ENCODE measurements around the gene TLR5. TPM values are rescaled to one million over a fixed set of nuclear protein-coding genes. Genes with fewer than 3 reads are reported as not detected.
"Not testable (repeated sequence)": the region's sequence is repeated elsewhere in the genome, so short reads cannot be mapped to it uniquely, and the experiment has no call there.

Gene TLR5
- total and polyA plus RNA-seq, 7 donors, result 0.23 to 10.2 (median 3.6) TPM

- Histone ChIP-seq H3K27ac (peak overlapping the region in 2 of 4 donors; percentile 14 to 48), H3K9me3 (no peaks in the 10 kb centered on the region), H3K4me3 (no peak overlapping the region), H3K4me1 (no peaks in the 10 kb centered on the region), H3K27me3 (no peaks in the 10 kb centered on the region), H3K36me3 (no peaks in the 10 kb centered on the region)
- intact Hi-C loops (cut with DNase I), result no loop called here
- no peak for DNase-seq
- TF ChIP-seq, protein P1, sequence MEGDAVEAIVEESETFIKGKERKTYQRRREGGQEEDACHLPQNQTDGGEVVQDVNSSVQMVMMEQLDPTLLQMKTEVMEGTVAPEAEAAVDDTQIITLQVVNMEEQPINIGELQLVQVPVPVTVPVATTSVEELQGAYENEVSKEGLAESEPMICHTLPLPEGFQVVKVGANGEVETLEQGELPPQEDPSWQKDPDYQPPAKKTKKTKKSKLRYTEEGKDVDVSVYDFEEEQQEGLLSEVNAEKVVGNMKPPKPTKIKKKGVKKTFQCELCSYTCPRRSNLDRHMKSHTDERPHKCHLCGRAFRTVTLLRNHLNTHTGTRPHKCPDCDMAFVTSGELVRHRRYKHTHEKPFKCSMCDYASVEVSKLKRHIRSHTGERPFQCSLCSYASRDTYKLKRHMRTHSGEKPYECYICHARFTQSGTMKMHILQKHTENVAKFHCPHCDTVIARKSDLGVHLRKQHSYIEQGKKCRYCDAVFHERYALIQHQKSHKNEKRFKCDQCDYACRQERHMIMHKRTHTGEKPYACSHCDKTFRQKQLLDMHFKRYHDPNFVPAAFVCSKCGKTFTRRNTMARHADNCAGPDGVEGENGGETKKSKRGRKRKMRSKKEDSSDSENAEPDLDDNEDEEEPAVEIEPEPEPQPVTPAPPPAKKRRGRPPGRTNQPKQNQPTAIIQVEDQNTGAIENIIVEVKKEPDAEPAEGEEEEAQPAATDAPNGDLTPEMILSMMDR (IDR thresholded peaks at IDR 0.05), result no peak
- TF ChIP-seq POLR2AphosphoS5 (IDR thresholded peaks at IDR 0.05) (peak in 1 of 4 donors; percentile 43), EP300 (IDR thresholded peaks at IDR 0.05) (peak in 1 of 4 donors; percentile 16), POLR2A (IDR thresholded peaks at IDR 0.05) (no peak)
- WGBS, 2 donors, result 19 to 39% methylated on average over 5 of the region's 5 CpGs
Measured at GRCh38 chr1:223177681-223178080, 34.6 kb upstream of the TLR5 start.

GRCh38 chr1:223176437-223176836, 33.4 kb upstream of the TLR5 start:
- no peak overlapping the region for H3K4me3 ChIP-seq
- 63 to 90% methylated on average over 3 of the region's 3 CpGs for WGBS, 2 donors
- DNase-seq, result no peak
- H3K36me3 ChIP-seq, result no peaks in the 10 kb centered on the region
- no peaks in the 10 kb centered on the region for H3K27me3 ChIP-seq
- TF ChIP-seq POLR2AphosphoS5 (IDR thresholded peaks at IDR 0.05) (no peak), POLR2A (IDR thresholded peaks at IDR 0.05) (no peak), EP300 (IDR thresholded peaks at IDR 0.05) (no peak)
- H3K27ac ChIP-seq, result peak overlapping the region in 1 of 4 donors; percentile 48
- no peaks in the 10 kb centered on the region for H3K9me3 ChIP-seq
- H3K4me1 ChIP-seq, result no peaks in the 10 kb centered on the region
- intact Hi-C loops (cut with DNase I), result no loop called here

GRCh38 chr1:223175633-223176032, 32.6 kb upstream of the TLR5 start:
- DNase-seq, result no peak
- 72 to 84% methylated on average over 3 of the region's 3 CpGs for WGBS, 2 donors
- TF ChIP-seq EP300 (IDR thresholded peaks at IDR 0.05) (peak in 1 of 4 donors; percentile 37), POLR2A (IDR thresholded peaks at IDR 0.05) (no peak), POLR2AphosphoS5 (IDR thresholded peaks at IDR 0.05) (peak in 3 of 4 donors; percentile 14 to 62 (median 59))
- no peaks in the 10 kb centered on the region for H3K27me3 ChIP-seq
- no peaks in the 10 kb centered on the region for H3K36me3 ChIP-seq
- intact Hi-C loops (cut with DNase I), result no loop called here
- no peaks in the 10 kb centered on the region for H3K9me3 ChIP-seq
- no peaks in the 10 kb centered on the region for H3K4me1 ChIP-seq
- no peak overlapping the region for H3K4me3 ChIP-seq
- H3K27ac ChIP-seq, result peak overlapping the region in 3 of 4 donors; percentile 14 to 48 (median 20)

DNA sequence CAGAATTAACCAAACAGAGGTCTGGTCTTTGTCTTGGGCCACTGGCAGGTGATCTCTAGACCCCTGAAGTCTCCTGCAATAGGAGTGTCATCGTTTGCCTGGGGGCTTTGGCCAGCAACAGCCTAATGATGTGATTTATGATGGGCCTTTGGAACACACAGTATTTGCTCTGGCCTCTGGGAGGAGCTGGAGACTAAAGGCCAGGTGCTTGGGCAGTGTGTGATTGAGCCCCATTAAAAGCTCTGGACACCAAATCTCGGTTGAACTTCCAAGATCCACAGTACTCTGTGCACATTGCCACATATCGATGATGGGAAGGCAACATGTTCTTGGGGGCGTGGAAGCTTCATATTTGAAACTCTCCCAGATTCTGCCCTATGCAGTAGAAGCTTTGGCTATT, 32.0 kb upstream of the TLR5 start:
- no peaks in the 10 kb centered on the region for H3K36me3 ChIP-seq
- no peaks in the 10 kb centered on the region for H3K9me3 ChIP-seq
- intact Hi-C loops (cut with DNase I), result no loop called here
- TF ChIP-seq, protein P1 (IDR thresholded peaks at IDR 0.05), result no peak
- TF ChIP-seq EP300 (IDR thresholded peaks at IDR 0.05) (no peak), POLR2A (IDR thresholded peaks at IDR 0.05) (no peak), POLR2AphosphoS5 (IDR thresholded peaks at IDR 0.05) (no peak)
- H3K4me1 ChIP-seq, result no peaks in the 10 kb centered on the region
- H3K4me3 ChIP-seq, result no peak overlapping the region
- H3K27me3 ChIP-seq, result no peaks in the 10 kb centered on the region
- DNase-seq, result no peak
- WGBS, 2 donors, result 72 to 75% methylated on average over 4 of the region's 4 CpGs
- H3K27ac ChIP-seq, result peak overlapping the region in 3 of 4 donors; percentile 14 to 26 (median 20)

DNA sequence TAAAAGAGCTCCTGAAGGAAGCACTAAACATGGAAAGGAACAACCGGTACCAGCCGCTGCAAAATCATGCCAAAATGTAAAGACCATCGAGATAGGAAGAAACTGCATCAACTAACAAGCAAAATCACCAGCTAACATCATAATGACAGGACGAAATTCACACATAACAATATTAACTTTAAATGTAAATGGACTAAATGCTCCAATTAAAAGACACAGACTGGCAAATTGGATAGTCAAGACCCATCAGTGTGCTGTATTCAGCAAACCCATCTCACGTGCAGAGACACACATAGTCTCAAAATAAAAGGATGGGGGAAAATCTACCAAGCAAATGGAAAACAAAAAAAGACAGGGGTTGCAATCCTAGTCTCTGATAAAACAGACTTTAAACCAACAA, 26.4 kb upstream of the TLR5 start:
- H3K4me1 ChIP-seq; H3K27me3 ChIP-seq; DNase-seq; H3K36me3 ChIP-seq; intact Hi-C loops (cut with DNase I); H3K27ac ChIP-seq; H3K4me3 ChIP-seq; H3K9me3 ChIP-seq: not testable (repeated sequence)
- 88% methylated on average over 5 of the region's 5 CpGs for WGBS, 2 donors

GRCh38 chr1:223161321-223161720, 18.3 kb upstream of the TLR5 start:
- Histone ChIP-seq H3K27me3 (no peaks in the 10 kb centered on the region), H3K4me1 (no peaks in the 10 kb centered on the region), H3K4me3 (no peak overlapping the region), H3K36me3 (no peaks in the 10 kb centered on the region), H3K9me3 (no peaks in the 10 kb centered on the region), H3K27ac (no peak overlapping the region)
- 84 to 85% methylated on average over 3 of the region's 3 CpGs for WGBS, 2 donors
- no peak for DNase-seq
- no peak for TF ChIP-seq EP300 (IDR thresholded peaks at IDR 0.05)
- intact Hi-C loops (cut with DNase I), result no loop called here

DNA sequence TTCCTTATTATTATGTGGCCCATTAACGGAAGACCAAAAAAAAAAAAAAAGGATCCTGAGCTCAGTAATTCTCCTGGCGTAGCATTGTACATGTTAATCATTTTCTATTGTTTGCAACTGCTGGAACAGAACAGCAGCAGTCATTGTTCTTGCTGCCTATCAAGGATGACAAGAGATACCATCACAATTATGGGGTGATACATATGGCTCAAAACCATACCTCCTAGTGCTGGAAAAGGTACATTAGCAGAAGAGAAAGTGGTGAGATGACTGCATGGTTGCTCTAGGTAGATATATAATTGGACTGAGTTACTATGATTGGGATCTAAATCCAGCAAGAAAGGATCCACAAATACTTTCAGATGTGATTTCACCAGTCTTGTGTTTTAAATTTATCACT, 13.3 kb upstream of the TLR5 start:
- no peak overlapping the region for H3K27ac ChIP-seq
- H3K4me3 ChIP-seq, result no peak overlapping the region
- no peaks in the 10 kb centered on the region for H3K9me3 ChIP-seq
- H3K36me3 ChIP-seq, result no peaks in the 10 kb centered on the region
- intact Hi-C loops (cut with DNase I), result no loop called here
- TF ChIP-seq, protein P1 (IDR thresholded peaks at IDR 0.05), result no peak
- TF ChIP-seq POLR2A (IDR thresholded peaks at IDR 0.05), result no peak
- no peak for TF ChIP-seq EP300 (IDR thresholded peaks at IDR 0.05)
- no peak for TF ChIP-seq POLR2AphosphoS5 (IDR thresholded peaks at IDR 0.05)
- WGBS, 2 donors, result 24 to 63% methylated on average over 2 of the region's 2 CpGs
- no peaks in the 10 kb centered on the region for H3K27me3 ChIP-seq
- no peaks in the 10 kb centered on the region for H3K4me1 ChIP-seq
- no peak for DNase-seq
